ENCODE measurements around the gene PHACTR2. TPM values are rescaled to one million over a fixed set of nuclear protein-coding genes. Genes with fewer than 3 reads are reported as not detected.
"Not testable (repeated sequence)": the region's sequence is repeated elsewhere in the genome, so short reads cannot be mapped to it uniquely, and the experiment has no call there.

The PHACTR2 gene
- total RNA-seq, 1 donor from 2014 or later: 67.4 TPM

DNA sequence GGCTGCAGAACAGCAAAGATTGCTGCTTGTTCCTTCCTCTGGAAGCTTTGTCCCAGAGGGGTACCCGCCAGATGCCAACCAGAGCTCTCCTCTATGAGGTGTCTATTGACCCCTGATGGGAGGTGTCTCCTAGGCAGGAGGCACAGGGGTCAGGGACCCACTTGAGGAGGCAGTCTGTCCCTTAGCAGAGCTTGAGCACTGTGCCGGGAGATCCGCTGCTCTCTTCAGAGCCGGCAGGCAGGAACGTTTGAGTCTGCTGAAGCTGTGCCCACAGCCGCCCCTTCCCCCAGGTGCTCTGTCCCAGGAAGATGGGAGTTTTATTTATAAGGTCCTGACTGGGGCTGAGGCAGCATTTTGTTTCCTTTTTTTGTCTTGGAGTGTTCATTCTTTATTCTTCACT lies 179.0 kb downstream of the PHACTR2 start:
- not testable (repeated sequence) for DNase-seq (ENCODE audit: low spot score)

- DNase-seq (ENCODE audit: low spot score): no peak
Measured at GRCh38 chr6:143857651-143858050, 179.9 kb downstream of the PHACTR2 start.

DNA sequence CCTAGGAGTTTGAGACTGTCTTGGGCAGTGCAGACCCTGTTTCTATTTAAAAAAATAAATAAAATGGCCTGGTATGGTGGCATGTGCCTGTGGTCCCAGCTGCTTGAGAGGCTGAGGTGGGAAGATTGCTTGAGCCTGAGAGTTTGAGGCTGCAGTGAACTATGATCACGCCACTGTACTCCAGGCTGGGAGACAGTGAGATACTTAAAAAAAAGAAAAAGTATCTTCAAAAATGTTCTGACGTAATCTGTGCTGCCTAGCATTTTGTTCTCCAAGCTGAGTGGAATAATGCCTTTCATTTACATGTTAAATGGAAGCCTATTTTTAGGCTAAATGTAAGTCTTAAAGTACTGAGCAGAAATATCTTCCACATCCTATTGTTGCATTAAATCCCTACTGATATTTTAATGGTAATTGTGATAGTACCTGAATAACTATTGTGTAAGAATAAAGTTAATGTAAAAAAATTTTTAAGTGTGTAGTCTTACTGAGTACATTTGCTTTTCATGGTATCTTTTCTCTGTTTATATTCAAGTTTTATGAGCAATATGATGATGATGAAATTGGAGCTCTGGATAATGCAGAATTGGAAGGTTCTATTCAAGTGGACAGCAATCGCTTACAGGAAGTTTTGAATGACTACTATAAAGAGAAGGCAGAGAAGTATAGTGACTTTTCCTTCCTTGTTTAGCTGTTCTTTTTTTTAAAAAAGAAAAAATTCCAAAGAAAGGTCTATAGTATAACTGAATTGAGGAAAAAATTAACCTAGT lies 182.3 kb downstream of the PHACTR2 start:
- no peak for DNase-seq (ENCODE audit: low spot score)

GRCh38 chr6:143863771-143864170 lies 186.0 kb downstream of the PHACTR2 start:
- no peak for DNase-seq (ENCODE audit: low spot score)

- DNase-seq (ENCODE audit: low spot score): no peak
Measured at GRCh38 chr6:143864234-143864633, 186.5 kb downstream of the PHACTR2 start, which contains the start of gene ZC2HC1B. ZC2HC1B (plus strand) TSS chr6:143864474; CDS start chr6:143864540, 66 bp downstream.

DNA sequence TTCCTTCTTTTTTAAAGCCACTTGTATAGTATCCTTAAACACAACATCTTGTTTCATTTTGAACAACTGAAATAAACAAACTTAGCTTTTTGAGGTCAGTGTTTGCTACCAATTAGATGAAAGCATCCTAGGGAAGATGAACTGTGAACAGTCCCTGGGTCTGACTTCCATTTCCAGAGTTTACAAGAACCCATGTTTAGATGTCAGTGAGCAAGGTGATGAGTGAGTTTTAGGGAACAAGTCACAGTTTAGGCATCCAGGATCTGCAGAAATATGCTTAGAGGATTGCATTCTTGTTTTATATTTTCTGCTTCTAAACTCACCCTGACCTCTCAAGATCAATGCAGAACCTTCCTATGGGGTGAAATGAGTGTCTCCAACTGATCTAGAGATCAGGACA lies 189.5 kb downstream of the PHACTR2 start:
- DNase-seq (ENCODE audit: low spot score): no peak

GRCh38 chr6:143868808-143869207 lies 191.0 kb downstream of the PHACTR2 start:
- not testable (repeated sequence) for DNase-seq (ENCODE audit: low spot score)

DNA sequence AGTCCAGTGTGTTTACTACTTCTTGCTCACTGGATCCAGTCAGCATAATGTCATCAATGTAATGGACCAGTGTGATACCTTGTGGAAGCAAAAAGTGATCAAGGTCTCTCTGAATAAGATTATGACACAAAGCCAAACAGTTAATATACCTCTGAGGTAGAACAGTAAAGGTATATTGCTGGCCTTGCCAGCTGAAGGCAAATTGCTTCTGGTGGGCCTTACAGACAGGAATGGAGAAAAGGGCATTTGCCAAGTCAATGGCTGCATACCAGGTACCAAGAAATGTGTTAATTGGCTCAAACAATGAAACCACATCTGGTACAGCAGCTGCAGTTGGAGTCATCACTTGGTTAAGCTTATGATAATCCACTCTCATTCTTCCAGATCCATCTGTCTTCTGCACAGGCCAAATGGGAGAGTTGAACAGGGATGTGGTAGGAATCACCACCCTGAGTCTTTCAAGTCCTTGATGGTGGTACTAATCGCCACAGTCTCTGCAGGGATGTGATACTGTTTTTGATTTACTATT lies 193.5 kb downstream of the PHACTR2 start:
- DNase-seq (ENCODE audit: low spot score): not testable (repeated sequence)

- DNase-seq (ENCODE audit: low spot score): no peak
Measured at GRCh38 chr6:143872201-143872600, 194.4 kb downstream of the PHACTR2 start.

- not testable (repeated sequence) for DNase-seq (ENCODE audit: low spot score)
Measured at GRCh38 chr6:143873600-143873999, 195.8 kb downstream of the PHACTR2 start.

DNA sequence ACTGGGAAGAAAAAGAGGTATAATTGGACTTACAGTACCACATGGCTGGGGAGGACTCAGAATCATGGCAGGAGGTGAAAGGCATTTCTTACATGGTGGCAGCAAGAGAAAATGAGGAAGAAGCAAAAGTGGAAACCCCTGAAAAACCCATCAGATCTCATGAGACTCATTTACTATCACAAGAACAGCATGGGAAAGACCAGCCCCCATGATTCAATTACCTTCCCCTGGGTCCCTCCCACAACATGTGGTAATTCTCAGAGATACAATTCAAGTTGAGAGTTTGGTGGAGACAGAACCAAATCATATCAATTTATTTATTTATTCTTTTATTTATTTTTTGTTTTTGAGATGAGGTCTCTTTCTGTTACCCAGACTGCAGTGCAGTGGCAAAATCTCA lies 196.7 kb downstream of the PHACTR2 start:
- DNase-seq (ENCODE audit: low spot score): not testable (repeated sequence)

DNA sequence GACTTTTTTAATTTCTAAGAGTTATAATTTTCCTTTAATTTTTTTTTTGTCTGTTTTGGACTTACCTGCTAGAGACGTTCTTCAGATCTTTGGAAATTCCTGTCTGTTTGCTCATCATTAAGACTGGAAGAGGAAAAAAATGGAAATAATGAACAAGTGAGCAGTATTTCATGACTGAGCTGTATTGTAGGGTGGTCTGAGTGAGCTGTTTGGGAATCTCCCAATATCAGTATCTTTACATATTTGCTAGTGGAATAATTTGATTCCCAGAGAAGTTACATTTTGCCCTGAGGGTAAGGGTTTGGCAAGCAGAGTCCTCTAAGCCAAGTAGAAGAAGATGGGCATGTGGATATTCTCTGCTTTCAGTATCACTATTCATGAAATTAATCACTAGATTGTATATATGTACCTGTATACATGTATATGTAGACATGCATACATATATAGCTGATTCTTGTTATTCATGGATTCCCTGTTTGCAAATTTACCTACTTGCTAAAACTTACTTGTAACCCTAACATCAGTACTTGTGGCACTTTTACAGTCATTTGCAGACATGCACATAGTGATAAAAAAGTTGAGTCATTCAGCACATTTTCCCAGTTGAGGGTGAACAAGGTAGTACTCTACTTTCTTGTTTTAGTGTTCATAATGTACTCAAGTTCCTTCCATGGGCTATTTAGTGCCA lies 200.0 kb downstream of the PHACTR2 start:
- no peak for DNase-seq (ENCODE audit: low spot score)

- no peak for DNase-seq (ENCODE audit: low spot score)
Measured at GRCh38 chr6:143878272-143878760, 200.6 kb downstream of the PHACTR2 start.

DNA sequence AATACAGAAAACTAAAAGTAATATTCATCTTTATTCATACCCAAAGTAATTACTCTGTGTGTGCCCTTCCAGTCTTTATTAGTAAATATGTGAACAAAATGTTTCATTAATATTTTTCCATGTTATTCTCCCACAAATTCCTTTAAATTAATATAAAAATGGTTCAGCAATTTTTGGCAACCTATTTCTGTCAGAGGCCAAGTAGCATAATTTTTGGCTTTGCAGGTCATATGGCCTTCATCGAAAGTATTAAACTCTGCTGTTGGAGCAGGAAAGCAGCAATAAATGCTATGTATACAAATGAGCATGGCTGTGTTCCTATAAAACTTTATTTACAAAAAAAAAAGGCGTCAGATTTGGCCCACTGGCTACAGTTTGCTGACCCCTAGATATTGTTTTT lies 202.6 kb downstream of the PHACTR2 start:
- DNase-seq (ENCODE audit: low spot score): no peak

Other genes with a start within 250 kb of the PHACTR2 start
- gene ADAT2, start 227.3 kb upstream of the PHACTR2 start, total RNA-seq: 8.3 TPM
- 15.4 TPM for gene PEX3, start 227.2 kb upstream of the PHACTR2 start, total RNA-seq
- 64.7 TPM for gene FUCA2, start 166.2 kb upstream of the PHACTR2 start, total RNA-seq
- 31.4 TPM for gene LTV1, start 165.4 kb downstream of the PHACTR2 start, total RNA-seq
- not detected for gene ZC2HC1B, start 186.5 kb downstream of the PHACTR2 start, total RNA-seq